ENCODE results near the gene BSN.

BSN gene

GRCh38 chr3:49511639-49512038 lies 42.6 kb upstream of the BSN start:
- H2AK5ac ChIP-seq (ENCODE audit: low read depth, low read length), result no peak overlapping the region
- no peaks in the 10 kb centered on the region for H3K4me1 ChIP-seq (ENCODE audit: control insufficient read depth in 2 of 2, insufficient read depth in 1 of 2, low read depth in 1 of 2, low read length in 2 of 2)
- no peak overlapping the region for H4K91ac ChIP-seq (ENCODE audit: low read depth, low read length, poor library complexity)
- peaks cover 3% of the 10 kb centered on the region for H3K79me1 ChIP-seq (ENCODE audit: low read depth, low read length)
- H2BK120ac ChIP-seq (ENCODE audit: low read depth, low read length), result no peak overlapping the region
- no peak overlapping the region for H3K18ac ChIP-seq (ENCODE audit: low read length)
- H3K23ac ChIP-seq (ENCODE audit: low read depth, low read length, poor library complexity), result no peak overlapping the region
- H3K4me2 ChIP-seq (ENCODE audit: insufficient read depth, low read length, poor library complexity, severe bottlenecking), result no peak overlapping the region
- no peak overlapping the region for H4K8ac ChIP-seq (ENCODE audit: low read depth, low read length)
- no peak overlapping the region for H3K27ac ChIP-seq (replicated peaks; ENCODE audit: low read length)
- no CpG with 5 or more reads among the region's 2 CpGs for WGBS, 2 donors (ENCODE audit: extremely low coverage in 2 of 2, insufficient read length in 2 of 2, insufficient replicate concordance in 1 of 2)
- no peak overlapping the region for H2BK12ac ChIP-seq (ENCODE audit: low read length)
- no peak overlapping the region for H2BK15ac ChIP-seq (ENCODE audit: low read length)
- peaks cover 0 to 2% of the 10 kb centered on the region in 2 donors for H3K9me3 ChIP-seq (replicated peaks in 1 of 2; ENCODE audit: control insufficient read depth in 2 of 2, insufficient read depth in 1 of 2, low read depth in 1 of 2, low read length in 2 of 2)
- no peak overlapping the region for H3K4ac ChIP-seq (ENCODE audit: low read length)
- DNase-seq (ENCODE audit: low spot score), result no peak
- no peak overlapping the region for H3K4me3 ChIP-seq (ENCODE audit: low read length in 2 of 2)
- H2BK5ac ChIP-seq (ENCODE audit: low read length), result no peak overlapping the region
- H3K14ac ChIP-seq (ENCODE audit: low read length), result no peak overlapping the region
- no peaks in the 10 kb centered on the region for H3K27me3 ChIP-seq (ENCODE audit: control insufficient read depth in 3 of 3, insufficient read depth in 3 of 3, low read depth in 1 of 3, low read length in 3 of 3)
- H3K9ac ChIP-seq (ENCODE audit: low read depth, low read length, poor library complexity), result no peak overlapping the region
- H3K36me3 ChIP-seq (replicated peaks in 1 of 2; ENCODE audit: control insufficient read depth in 2 of 2, insufficient read depth in 2 of 2, low read length in 2 of 2), result peaks cover 24 to 64% of the 10 kb centered on the region in 2 donors
- no peak overlapping the region for H2AFZ ChIP-seq (ENCODE audit: low read length)

GRCh38 chr3:49512781-49513355 lies 41.4 kb upstream of the BSN start:
- H2BK120ac ChIP-seq (ENCODE audit: low read depth, low read length), result no peak overlapping the region
- no peak overlapping the region for H2BK5ac ChIP-seq (ENCODE audit: low read length)
- peaks cover 0 to 2% of the 10 kb centered on the region in 2 donors for H3K9me3 ChIP-seq (replicated peaks in 1 of 2; ENCODE audit: control insufficient read depth in 2 of 2, insufficient read depth in 1 of 2, low read depth in 1 of 2, low read length in 2 of 2)
- H4K91ac ChIP-seq (ENCODE audit: low read depth, low read length, poor library complexity), result no peak overlapping the region
- no peak overlapping the region for H3K4me2 ChIP-seq (ENCODE audit: insufficient read depth, low read length, poor library complexity, severe bottlenecking)
- no peak overlapping the region for H3K9ac ChIP-seq (ENCODE audit: low read depth, low read length, poor library complexity)
- no peak overlapping the region for H2AK5ac ChIP-seq (ENCODE audit: low read depth, low read length)
- WGBS, 2 donors (ENCODE audit: extremely low coverage in 2 of 2, insufficient read length in 2 of 2, insufficient replicate concordance in 1 of 2), result no CpG with 5 or more reads among the region's 1 CpG
- H4K8ac ChIP-seq (ENCODE audit: low read depth, low read length), result no peak overlapping the region
- H2BK15ac ChIP-seq (ENCODE audit: low read length), result no peak overlapping the region
- H3K18ac ChIP-seq (ENCODE audit: low read length), result no peak overlapping the region
- no peak overlapping the region for H2AFZ ChIP-seq (ENCODE audit: low read length)
- H3K4me1 ChIP-seq (ENCODE audit: control insufficient read depth in 2 of 2, insufficient read depth in 1 of 2, low read depth in 1 of 2, low read length in 2 of 2), result no peaks in the 10 kb centered on the region
- H3K27me3 ChIP-seq (ENCODE audit: control insufficient read depth in 3 of 3, insufficient read depth in 3 of 3, low read depth in 1 of 3, low read length in 3 of 3), result no peaks in the 10 kb centered on the region
- H3K36me3 ChIP-seq (replicated peaks in 1 of 2; ENCODE audit: control insufficient read depth in 2 of 2, insufficient read depth in 2 of 2, low read length in 2 of 2), result peaks cover 30 to 73% of the 10 kb centered on the region in 2 donors
- no peak overlapping the region for H3K27ac ChIP-seq (replicated peaks; ENCODE audit: low read length)
- no peak overlapping the region for H2BK12ac ChIP-seq (ENCODE audit: low read length)
- no peak overlapping the region for H3K23ac ChIP-seq (ENCODE audit: low read depth, low read length, poor library complexity)
- H3K79me1 ChIP-seq (ENCODE audit: low read depth, low read length), result peaks cover 5% of the 10 kb centered on the region
- no peak overlapping the region for H3K4ac ChIP-seq (ENCODE audit: low read length)
- no peak overlapping the region for H3K4me3 ChIP-seq (ENCODE audit: low read length in 2 of 2)
- H3K14ac ChIP-seq (ENCODE audit: low read length), result no peak overlapping the region
- no peak for DNase-seq (ENCODE audit: low spot score)

GRCh38 chr3:49513494-49514124 lies 40.7 kb upstream of the BSN start:
- Histone ChIP-seq H3K27me3 (ENCODE audit: control insufficient read depth in 3 of 3, insufficient read depth in 3 of 3, low read depth in 1 of 3, low read length in 3 of 3) (no peaks in the 10 kb centered on the region), H3K4me2 (ENCODE audit: insufficient read depth, low read length, poor library complexity, severe bottlenecking) (no peak overlapping the region), H2AFZ (ENCODE audit: low read length) (no peak overlapping the region), H4K8ac (ENCODE audit: low read depth, low read length) (no peak overlapping the region), H2BK5ac (ENCODE audit: low read length) (no peak overlapping the region), H3K36me3 (replicated peaks in 1 of 2; ENCODE audit: control insufficient read depth in 2 of 2, insufficient read depth in 2 of 2, low read length in 2 of 2) (peaks cover 34 to 81% of the 10 kb centered on the region in 2 donors), H2AK5ac (ENCODE audit: low read depth, low read length) (no peak overlapping the region), H3K9me3 (replicated peaks in 1 of 2; ENCODE audit: control insufficient read depth in 2 of 2, insufficient read depth in 1 of 2, low read depth in 1 of 2, low read length in 2 of 2) (peaks cover 0 to 2% of the 10 kb centered on the region in 2 donors), H3K9ac (ENCODE audit: low read depth, low read length, poor library complexity) (no peak overlapping the region), H2BK15ac (ENCODE audit: low read length) (no peak overlapping the region), H3K23ac (ENCODE audit: low read depth, low read length, poor library complexity) (no peak overlapping the region), H3K27ac (replicated peaks; ENCODE audit: low read length) (no peak overlapping the region), H3K4me3 (ENCODE audit: low read length in 2 of 2) (no peak overlapping the region), H2BK12ac (ENCODE audit: low read length) (no peak overlapping the region), H3K4me1 (ENCODE audit: control insufficient read depth in 2 of 2, insufficient read depth in 1 of 2, low read depth in 1 of 2, low read length in 2 of 2) (peaks cover 0 to 5% of the 10 kb centered on the region in 2 donors), H3K79me1 (ENCODE audit: low read depth, low read length) (peaks cover 5% of the 10 kb centered on the region), H3K14ac (ENCODE audit: low read length) (no peak overlapping the region), H3K18ac (ENCODE audit: low read length) (no peak overlapping the region), H3K4ac (ENCODE audit: low read length) (no peak overlapping the region), H2BK120ac (ENCODE audit: low read depth, low read length) (no peak overlapping the region), H4K91ac (ENCODE audit: low read depth, low read length, poor library complexity) (no peak overlapping the region)
- DNase-seq (ENCODE audit: low spot score), result no peak
- WGBS, 2 donors (ENCODE audit: extremely low coverage in 2 of 2, insufficient read length in 2 of 2, insufficient replicate concordance in 1 of 2), result no CpG with 5 or more reads among the region's 4 CpGs

GRCh38 chr3:49518016-49518415 lies 36.3 kb upstream of the BSN start:
- peak overlapping the region; percentile 17 for H3K27ac ChIP-seq (replicated peaks; ENCODE audit: low read length)
- H3K4me3 ChIP-seq (ENCODE audit: low read length in 2 of 2), result no peak overlapping the region
- no peak overlapping the region for H3K23ac ChIP-seq (ENCODE audit: low read depth, low read length, poor library complexity)
- H3K79me1 ChIP-seq (ENCODE audit: low read depth, low read length), result peaks cover 13% of the 10 kb centered on the region
- no peak overlapping the region for H4K8ac ChIP-seq (ENCODE audit: low read depth, low read length)
- no peak overlapping the region for H2BK5ac ChIP-seq (ENCODE audit: low read length)
- peaks cover 30 to 77% of the 10 kb centered on the region in 2 donors for H3K36me3 ChIP-seq (replicated peaks in 1 of 2; ENCODE audit: control insufficient read depth in 2 of 2, insufficient read depth in 2 of 2, low read length in 2 of 2)
- H3K9me3 ChIP-seq (replicated peaks in 1 of 2; ENCODE audit: control insufficient read depth in 2 of 2, insufficient read depth in 1 of 2, low read depth in 1 of 2, low read length in 2 of 2), result no peaks in the 10 kb centered on the region
- peaks cover 14 to 20% of the 10 kb centered on the region in 2 donors for H3K4me1 ChIP-seq (ENCODE audit: control insufficient read depth in 2 of 2, insufficient read depth in 1 of 2, low read depth in 1 of 2, low read length in 2 of 2)
- no peaks in the 10 kb centered on the region for H3K27me3 ChIP-seq (ENCODE audit: control insufficient read depth in 3 of 3, insufficient read depth in 3 of 3, low read depth in 1 of 3, low read length in 3 of 3)
- H3K14ac ChIP-seq (ENCODE audit: low read length), result no peak overlapping the region
- H3K9ac ChIP-seq (ENCODE audit: low read depth, low read length, poor library complexity), result no peak overlapping the region
- no peak overlapping the region for H2BK120ac ChIP-seq (ENCODE audit: low read depth, low read length)
- no peak overlapping the region for H2BK12ac ChIP-seq (ENCODE audit: low read length)
- WGBS, 2 donors (ENCODE audit: extremely low coverage in 2 of 2, insufficient read length in 2 of 2, insufficient replicate concordance in 1 of 2), result no CpG with 5 or more reads among the region's 3 CpGs
- H2AFZ ChIP-seq (ENCODE audit: low read length), result no peak overlapping the region
- H3K4me2 ChIP-seq (ENCODE audit: insufficient read depth, low read length, poor library complexity, severe bottlenecking), result no peak overlapping the region
- no peak overlapping the region for H3K18ac ChIP-seq (ENCODE audit: low read length)
- no peak overlapping the region for H3K4ac ChIP-seq (ENCODE audit: low read length)
- H4K91ac ChIP-seq (ENCODE audit: low read depth, low read length, poor library complexity), result no peak overlapping the region
- H2AK5ac ChIP-seq (ENCODE audit: low read depth, low read length), result no peak overlapping the region
- H2BK15ac ChIP-seq (ENCODE audit: low read length), result no peak overlapping the region
- no peak for DNase-seq (ENCODE audit: low spot score)

Data from neuronal stem cell (in vitro differentiated cells).